IMR-90 (cell line): Measurements from ENCODE around the gene ERCC4. TPM values are rescaled to one million over a fixed set of nuclear protein-coding genes. Genes with fewer than 3 reads are reported as not detected.

Experiments used
- ATAC-seq: fragments of 200-7000 bp; cut with Tn5 transposase; 2 replicates; pipeline ENCODE4 v1.9.1; 2020; ENCODE audit warnings: low read depth, mild to moderate bottlenecking, moderate library complexity
- BruUV-seq: library from RNA; stranded (reverse); fragments of 400-500 nt; replicated peaks from 2 replicates; lab custom pipeline; 2021; lab: Mats Ljungman, UMichigan
- CTCF ChIA-PET: fragments of 300-600 bp; formaldehyde crosslinking; extraction: SDS; loops from one replicate; lab custom pipeline; 2021; ENCODE audit warnings: antibody characterized with exemption; lab: Yijun Ruan, JAX
- POLR2A ChIA-PET: fragments of 300-600 bp; sonication (Branson Sonifier 250); formaldehyde crosslinking; loops from one replicate; lab custom pipeline; 2022; ENCODE audit warnings: antibody characterized with exemption; ENCODE audit not compliant: unreplicated experiment; lab: Charles Lee
- DNase-seq: peaks from one replicate; pipeline ENCODE4 v3.0.0; 2013
- H2AFZ ChIP-seq: replicated peaks from 2 replicates; pipeline ENCODE3; 2013; ENCODE audit warnings: low read length, mild to moderate bottlenecking; ENCODE audit not compliant: poor library complexity
- H2AK5ac ChIP-seq: 2 replicates; pipeline ENCODE4 v1.6.1; 2013; ENCODE audit warnings: low read depth, low read length, inconsistent platforms
- H2AK9ac ChIP-seq: replicated peaks from 2 replicates; pipeline ENCODE3; 2013; ENCODE audit warnings: mild to moderate bottlenecking, low read depth, low read length, moderate library complexity; ENCODE audit not compliant: poor library complexity
- H2BK120ac ChIP-seq: 2 replicates; pipeline ENCODE4 v1.6.1; 2013; ENCODE audit warnings: low read depth, low read length, inconsistent platforms
- H2BK15ac ChIP-seq: 3 replicates; pipeline ENCODE4 v1.6.1; 2013; ENCODE audit warnings: low read depth, low read length, inconsistent platforms
- H2BK20ac ChIP-seq: 2 replicates; pipeline ENCODE4 v1.6.1; 2013; ENCODE audit warnings: low read depth, mild to moderate bottlenecking, inconsistent platforms, low read length, moderate library complexity
- H2BK5ac ChIP-seq: 2 replicates; pipeline ENCODE4 v1.6.1; 2013; ENCODE audit warnings: mild to moderate bottlenecking, low read depth, low read length, inconsistent platforms; ENCODE audit not compliant: poor library complexity, severe bottlenecking
- H3K14ac ChIP-seq: replicated peaks from 2 replicates; pipeline ENCODE4 v1.6.1; 2013; ENCODE audit warnings: low read depth, low read length, inconsistent platforms
- H3K18ac ChIP-seq: 2 replicates; pipeline ENCODE4 v1.6.1; 2013; ENCODE audit warnings: low read depth, low read length, control low read depth
- H3K23ac ChIP-seq: 2 replicates; pipeline ENCODE4 v1.6.1; 2013; ENCODE audit warnings: low read depth, low read length, inconsistent platforms
- H3K27ac ChIP-seq: 2 replicates; pipeline ENCODE4 v1.5.1; 2013; ENCODE audit warnings: mild to moderate bottlenecking, control low read depth, low read length; ENCODE audit not compliant: insufficient read depth
- H3K27me3 ChIP-seq: 2 replicates; pipeline ENCODE4 v1.6.1; 2013; ENCODE audit warnings: low read length; ENCODE audit not compliant: control insufficient read depth, insufficient read depth
- H3K36me3 ChIP-seq: 2 replicates; pipeline ENCODE4 v1.6.1; 2013; ENCODE audit warnings: low read length, mixed read lengths; ENCODE audit not compliant: control insufficient read depth, insufficient read depth
- H3K4ac ChIP-seq: 2 replicates; pipeline ENCODE4 v1.6.1; 2013; ENCODE audit warnings: low read depth, low read length, inconsistent platforms
- H3K4me1 ChIP-seq: 2 replicates; pipeline ENCODE4 v1.6.1; 2013; ENCODE audit warnings: low read length, mixed read lengths; ENCODE audit not compliant: control insufficient read depth, insufficient read depth
- H3K4me2 ChIP-seq: 2 replicates; pipeline ENCODE4 v1.6.1; 2013; ENCODE audit warnings: low read depth, mild to moderate bottlenecking, control low read depth, low read length, moderate library complexity
- H3K4me3 ChIP-seq: 2 replicates; pipeline ENCODE4 v1.5.1; 2013; ENCODE audit warnings: low read depth, mild to moderate bottlenecking, control low read depth, low read length, moderate library complexity; ENCODE audit not compliant: insufficient read depth
- H3K56ac ChIP-seq: 2 replicates; pipeline ENCODE4 v1.6.1; 2013; ENCODE audit warnings: low read length, inconsistent platforms; ENCODE audit not compliant: insufficient read depth; ENCODE audit errors: extremely low read depth
- H3K79me1 ChIP-seq, 2 experiments: 2 replicates each; pipeline ENCODE4 v1.6.1; 2013; ENCODE audit warnings: low read length in 2 of 2, inconsistent platforms in 1 of 2, low read depth in 1 of 2
- H3K9ac ChIP-seq: 2 replicates; pipeline ENCODE4 v1.6.1; 2013; ENCODE audit warnings: low read depth, low read length, control low read depth
- H3K9me1 ChIP-seq: 2 replicates; pipeline ENCODE4 v1.6.1; 2013; ENCODE audit warnings: low read length, inconsistent platforms; ENCODE audit not compliant: insufficient read depth
- H3K9me3 ChIP-seq: 2 replicates; pipeline ENCODE4 v1.6.1; 2013; ENCODE audit warnings: low read length; ENCODE audit not compliant: control insufficient read depth, insufficient read depth
- H4K20me1 ChIP-seq: 2 replicates; pipeline ENCODE4 v1.6.1; 2013; ENCODE audit warnings: low read length, inconsistent platforms; ENCODE audit not compliant: insufficient read depth
- H4K5ac ChIP-seq: 2 replicates; pipeline ENCODE4 v1.6.1; 2013; ENCODE audit warnings: mild to moderate bottlenecking, low read depth, low read length, control low read depth
- H4K8ac ChIP-seq, 2 experiments: 2 replicates each; pipeline ENCODE4 v1.6.1; 2013; ENCODE audit warnings: low read depth in 2 of 2, low read length in 2 of 2, control low read depth in 1 of 2, inconsistent platforms in 1 of 2
- H4K91ac ChIP-seq: 2 replicates; pipeline ENCODE4 v1.6.1; 2013; ENCODE audit warnings: low read depth, low read length, inconsistent platforms; ENCODE audit not compliant: insufficient read depth
- MAFK ChIP-seq: IDR thresholded peaks from 2 replicates; pipeline ENCODE4 v1.6.1; 2012; ENCODE audit warnings: low read depth, low read length, improper control_type of control experiment
- RCOR1 ChIP-seq: IDR thresholded peaks from 2 replicates; pipeline ENCODE4 v1.6.1; 2012; ENCODE audit warnings: mild to moderate bottlenecking, low read length, improper control_type of control experiment; ENCODE audit not compliant: insufficient replicate concordance
- WGBS, 2 experiments: methylation state at CpG; one replicate each; pipeline versions ENCODE4 v1.1.5 to v1.1.7; 2013; ENCODE audit warnings: missing lambda C conversion rate in 2 of 2; ENCODE audit not compliant: insufficient read length in 1 of 2; ENCODE audit errors: extremely low coverage in 2 of 2; 5-methylcytosine and 5-hydroxymethylcytosine counted together
- dilution Hi-C: fragments of 300-500 bp; cut with HindIII; formaldehyde crosslinking; loops from one replicate; pipeline ENCODE4 v1.14.3; 2018; ENCODE audit warnings: low sequenced_read_pairs; ENCODE audit not compliant: unreplicated experiment
- in situ Hi-C: fragments of 300-500 bp; cut with MboI; formaldehyde crosslinking; loops from 3 replicates; pipeline ENCODE4 v1.14.3; 2019; ENCODE audit warnings: low sequenced_read_pairs, inconsistent platforms, mixed read lengths
- intact Hi-C: fragments of 100-400 bp; cut with micrococcal nuclease; formaldehyde crosslinking; loops from 2 replicates; pipeline ENCODE4 v1.10.0; 2022
- polyA plus RNA-seq, 3 experiments: library from polyadenylated mRNA; depleted of rRNA; stranded (reverse); fragments of >200 nt; gene quantifications; 2 replicates each; pipeline ENCODE4 v1.2.3, GENCODE V29; 2012; ENCODE audit warnings: low replicate concordance in 1 of 3
- total RNA-seq: library from RNA; depleted of rRNA; stranded (reverse); fragments of >200 nt; gene quantifications from 2 replicates; pipeline ENCODE4 v1.2.3, GENCODE V29; 2012
- TF ChIP-seq, protein P1 (sequence below): conservative IDR thresholded peaks from 2 replicates; pipeline ENCODE4 v1.5.1; 2012; ENCODE audit warnings: mild to moderate bottlenecking, low read depth, low read length, improper control_type of control experiment

ERCC4 gene
- total and polyA plus RNA-seq, 2 of the 4 experiments (the other 2 are of a cell fraction): 2.9 to 19.2 TPM

GRCh38 chr16:13909872-13910303 lies 10.1 kb upstream of the ERCC4 start:
- Histone ChIP-seq H3K14ac (no peak overlapping the region), H3K4ac (no peak overlapping the region), H3K56ac (no peak overlapping the region), H3K9me3 (no peaks in the 10 kb centered on the region), H3K27me3 (peaks cover 19% of the 10 kb centered on the region), H3K79me1 (no peaks in the 10 kb centered on the region), H2BK20ac (no peak overlapping the region), H3K4me1 (peaks cover 3% of the 10 kb centered on the region; the same call in 1 of the 2 replicates), H3K4me3 (no peak overlapping the region), H2AK9ac (no peak overlapping the region), H2BK120ac (no peak overlapping the region), H4K5ac (no peak overlapping the region), H3K23ac (no peak overlapping the region), H3K36me3 (no peaks in the 10 kb centered on the region), H3K9ac (no peak overlapping the region), H4K20me1 (no peaks in the 10 kb centered on the region), H3K9me1 (no peaks in the 10 kb centered on the region), H3K18ac (no peak overlapping the region), H2BK5ac (no peak overlapping the region), H2BK15ac (no peak overlapping the region), H2AK5ac (no peak overlapping the region), H3K4me2 (peak overlapping the region; percentile 25; the same call in 1 of the 2 replicates), H4K8ac (no peak overlapping the region), H3K27ac (no peak overlapping the region), H4K91ac (no peak overlapping the region), H2AFZ (no peak overlapping the region)
- WGBS, 2 experiments: 0% methylated on average over 1 of the region's 3 CpGs; no CpG with 5 or more reads in 1 of the 2 experiments
- dilution Hi-C loops (no loop called here), in situ Hi-C loops (no loop called here), intact Hi-C loops (no loop called here)
- ChIA-PET CTCF (no interaction called here), POLR2A (no interaction called here)
- peak; percentile 75 for DNase-seq
- peak; percentile 13; the same call in 1 of the 2 replicates for TF ChIP-seq MAFK
- no peak for TF ChIP-seq RCOR1
- TF ChIP-seq, protein P1, sequence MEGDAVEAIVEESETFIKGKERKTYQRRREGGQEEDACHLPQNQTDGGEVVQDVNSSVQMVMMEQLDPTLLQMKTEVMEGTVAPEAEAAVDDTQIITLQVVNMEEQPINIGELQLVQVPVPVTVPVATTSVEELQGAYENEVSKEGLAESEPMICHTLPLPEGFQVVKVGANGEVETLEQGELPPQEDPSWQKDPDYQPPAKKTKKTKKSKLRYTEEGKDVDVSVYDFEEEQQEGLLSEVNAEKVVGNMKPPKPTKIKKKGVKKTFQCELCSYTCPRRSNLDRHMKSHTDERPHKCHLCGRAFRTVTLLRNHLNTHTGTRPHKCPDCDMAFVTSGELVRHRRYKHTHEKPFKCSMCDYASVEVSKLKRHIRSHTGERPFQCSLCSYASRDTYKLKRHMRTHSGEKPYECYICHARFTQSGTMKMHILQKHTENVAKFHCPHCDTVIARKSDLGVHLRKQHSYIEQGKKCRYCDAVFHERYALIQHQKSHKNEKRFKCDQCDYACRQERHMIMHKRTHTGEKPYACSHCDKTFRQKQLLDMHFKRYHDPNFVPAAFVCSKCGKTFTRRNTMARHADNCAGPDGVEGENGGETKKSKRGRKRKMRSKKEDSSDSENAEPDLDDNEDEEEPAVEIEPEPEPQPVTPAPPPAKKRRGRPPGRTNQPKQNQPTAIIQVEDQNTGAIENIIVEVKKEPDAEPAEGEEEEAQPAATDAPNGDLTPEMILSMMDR: no peak
- no TSS peak for BruUV-seq
- peak; percentile 91 for ATAC-seq
